ENCODE data around the gene ANO4. TPM values are rescaled to one million over a fixed set of nuclear protein-coding genes. Genes with fewer than 3 reads are reported as not detected.

Gene ANO4
- total RNA-seq, 4 donors from 2014 or later, result 0.10 TPM; not detected in 3

DNA sequence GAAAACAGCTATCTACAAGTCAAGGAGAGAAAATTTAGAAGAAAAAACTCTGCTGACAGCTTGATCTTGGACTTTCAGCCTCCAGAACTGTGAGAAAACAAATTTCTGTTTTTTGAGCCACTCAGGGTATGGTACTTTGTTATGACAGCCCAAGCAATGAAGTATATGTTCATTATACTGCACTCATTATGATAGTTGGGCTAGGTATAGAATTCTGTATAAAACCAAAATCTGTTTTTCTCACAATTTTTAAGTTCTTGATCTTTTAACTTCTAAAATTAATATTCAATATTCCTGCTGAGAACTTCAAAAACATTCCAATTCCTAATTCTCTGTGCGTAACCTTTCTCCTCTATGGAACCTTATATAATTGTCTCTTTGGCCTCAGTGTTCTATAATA lies 214.7 kb downstream of the ANO4 start:
- Histone ChIP-seq H3K27me3 (no peaks in the 10 kb centered on the region), H3K4me3 (no peak overlapping the region), H3K9me3 (no peaks in the 10 kb centered on the region), H3K27ac (no peak overlapping the region), H3K36me3 (no peaks in the 10 kb centered on the region), H3K4me1 (no peaks in the 10 kb centered on the region)
- ATAC-seq, result no peak
- in situ Hi-C loops (cut with MboI; ENCODE audit: low sequenced_read_pairs in 4 of 4) (no loop called here), intact Hi-C loops (cut with DNase I; ENCODE audit: low total_unique reads) (no loop called here)
- TF ChIP-seq, protein P1, sequence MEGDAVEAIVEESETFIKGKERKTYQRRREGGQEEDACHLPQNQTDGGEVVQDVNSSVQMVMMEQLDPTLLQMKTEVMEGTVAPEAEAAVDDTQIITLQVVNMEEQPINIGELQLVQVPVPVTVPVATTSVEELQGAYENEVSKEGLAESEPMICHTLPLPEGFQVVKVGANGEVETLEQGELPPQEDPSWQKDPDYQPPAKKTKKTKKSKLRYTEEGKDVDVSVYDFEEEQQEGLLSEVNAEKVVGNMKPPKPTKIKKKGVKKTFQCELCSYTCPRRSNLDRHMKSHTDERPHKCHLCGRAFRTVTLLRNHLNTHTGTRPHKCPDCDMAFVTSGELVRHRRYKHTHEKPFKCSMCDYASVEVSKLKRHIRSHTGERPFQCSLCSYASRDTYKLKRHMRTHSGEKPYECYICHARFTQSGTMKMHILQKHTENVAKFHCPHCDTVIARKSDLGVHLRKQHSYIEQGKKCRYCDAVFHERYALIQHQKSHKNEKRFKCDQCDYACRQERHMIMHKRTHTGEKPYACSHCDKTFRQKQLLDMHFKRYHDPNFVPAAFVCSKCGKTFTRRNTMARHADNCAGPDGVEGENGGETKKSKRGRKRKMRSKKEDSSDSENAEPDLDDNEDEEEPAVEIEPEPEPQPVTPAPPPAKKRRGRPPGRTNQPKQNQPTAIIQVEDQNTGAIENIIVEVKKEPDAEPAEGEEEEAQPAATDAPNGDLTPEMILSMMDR (IDR thresholded peaks at IDR 0.05 in 4 of 5, conservative IDR thresholded peaks at IDR 0.05 in 1 of 5), result no peak
- TF ChIP-seq POLR2A (IDR thresholded peaks at IDR 0.05), result no peak
- DNase-seq, result no peak

DNA sequence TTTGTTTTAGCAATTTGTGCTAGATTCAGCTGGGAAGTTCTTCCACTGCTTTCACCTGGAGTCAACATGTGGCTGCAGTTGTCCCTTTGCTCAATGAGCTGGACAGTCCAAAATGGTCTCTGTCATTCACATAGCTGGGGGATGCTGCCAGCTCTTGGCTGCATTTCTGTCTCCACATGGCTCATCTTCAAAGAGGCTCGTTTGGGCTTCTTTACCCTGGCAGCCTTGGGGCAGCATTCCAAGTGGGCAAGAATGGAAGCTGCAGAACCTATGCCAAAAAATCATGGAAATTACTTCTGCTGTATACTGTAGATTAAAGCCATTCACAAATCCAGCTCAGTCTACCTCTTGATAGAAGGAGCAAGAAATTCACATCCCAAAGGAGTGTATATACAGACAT lies 216.3 kb downstream of the ANO4 start:
- in situ Hi-C loops (cut with MboI; ENCODE audit: low sequenced_read_pairs in 4 of 4), result no loop called here

DNA sequence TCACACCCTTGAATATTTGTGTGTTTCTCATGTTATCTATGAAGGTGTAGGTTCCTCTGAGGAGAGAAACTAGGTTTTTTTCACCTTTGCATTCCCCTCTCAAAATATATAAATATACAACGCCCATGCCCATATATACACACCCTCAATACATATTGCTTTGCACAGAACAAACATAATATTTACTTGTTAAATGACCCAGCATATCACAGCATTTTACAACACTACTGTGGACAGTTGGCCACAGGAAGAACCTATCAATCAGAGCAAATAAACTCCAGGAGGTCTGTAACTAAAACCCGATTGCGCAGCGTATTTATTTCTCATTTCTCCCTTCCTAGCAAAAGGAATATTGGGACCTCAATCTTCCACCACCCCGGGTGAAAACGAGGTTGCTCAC lies 219.4 kb downstream of the ANO4 start:
- TF ChIP-seq POLR2A (IDR thresholded peaks at IDR 0.05), result no peak
- TF ChIP-seq, protein P1 (IDR thresholded peaks at IDR 0.05 in 4 of 5, conservative IDR thresholded peaks at IDR 0.05 in 1 of 5), result no peak
- ATAC-seq (no peak), DNase-seq (no peak)
- Histone ChIP-seq H3K36me3 (no peaks in the 10 kb centered on the region), H3K27me3 (no peaks in the 10 kb centered on the region), H3K9me3 (no peaks in the 10 kb centered on the region), H3K4me1 (no peaks in the 10 kb centered on the region), H3K4me3 (no peak overlapping the region), H3K27ac (no peak overlapping the region)
- intact Hi-C loops (cut with DNase I; ENCODE audit: low total_unique reads) (no loop called here), in situ Hi-C loops (cut with MboI; ENCODE audit: low sequenced_read_pairs in 4 of 4) (no loop called here)

More for the DNA sequence above, 216.3 kb downstream of the ANO4 start:
- no peaks in the 10 kb centered on the region for H3K27me3 ChIP-seq
- H3K27ac ChIP-seq, result no peak overlapping the region
- DNase-seq (no peak), ATAC-seq (no peak)
- intact Hi-C loops (cut with DNase I; ENCODE audit: low total_unique reads), result no loop called here
- H3K4me3 ChIP-seq, result no peak overlapping the region
- H3K9me3 ChIP-seq, result no peaks in the 10 kb centered on the region
- no peaks in the 10 kb centered on the region for H3K36me3 ChIP-seq
- H3K4me1 ChIP-seq, result no peaks in the 10 kb centered on the region
- TF ChIP-seq, protein P1 (IDR thresholded peaks at IDR 0.05 in 4 of 5, conservative IDR thresholded peaks at IDR 0.05 in 1 of 5), result no peak
- no peak for TF ChIP-seq POLR2A (IDR thresholded peaks at IDR 0.05)

DNA sequence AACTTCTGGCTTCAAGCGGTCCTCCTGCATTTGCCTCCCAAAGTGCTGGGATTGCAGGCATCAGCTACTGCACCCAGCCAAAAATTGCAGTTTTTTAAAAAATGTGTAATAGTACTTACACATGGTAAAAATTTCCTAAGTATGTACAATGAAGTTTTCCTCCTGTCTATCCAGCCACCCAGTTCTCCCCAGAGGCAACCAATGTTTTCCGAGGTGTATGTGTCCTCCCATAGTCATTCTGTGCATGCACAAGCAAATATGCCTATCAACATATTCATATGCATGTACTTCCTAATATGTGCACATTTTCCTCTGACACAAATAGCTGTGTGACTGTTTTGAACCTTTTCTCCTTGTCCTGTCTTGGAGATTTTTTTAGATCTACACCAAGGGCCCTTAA lies 220.5 kb downstream of the ANO4 start:
- no peaks in the 10 kb centered on the region for H3K27me3 ChIP-seq
- TF ChIP-seq, protein P1 (IDR thresholded peaks at IDR 0.05 in 4 of 5, conservative IDR thresholded peaks at IDR 0.05 in 1 of 5), result no peak
- TF ChIP-seq POLR2A (IDR thresholded peaks at IDR 0.05), result no peak
- H3K4me1 ChIP-seq, result no peaks in the 10 kb centered on the region
- intact Hi-C loops (cut with DNase I; ENCODE audit: low total_unique reads) (no loop called here), in situ Hi-C loops (cut with MboI; ENCODE audit: low sequenced_read_pairs in 4 of 4) (no loop called here)
- DNase-seq (no peak), ATAC-seq (no peak)
- H3K4me3 ChIP-seq, result no peak overlapping the region
- H3K27ac ChIP-seq, result no peak overlapping the region
- H3K9me3 ChIP-seq, result no peaks in the 10 kb centered on the region
- no peaks in the 10 kb centered on the region for H3K36me3 ChIP-seq

DNA sequence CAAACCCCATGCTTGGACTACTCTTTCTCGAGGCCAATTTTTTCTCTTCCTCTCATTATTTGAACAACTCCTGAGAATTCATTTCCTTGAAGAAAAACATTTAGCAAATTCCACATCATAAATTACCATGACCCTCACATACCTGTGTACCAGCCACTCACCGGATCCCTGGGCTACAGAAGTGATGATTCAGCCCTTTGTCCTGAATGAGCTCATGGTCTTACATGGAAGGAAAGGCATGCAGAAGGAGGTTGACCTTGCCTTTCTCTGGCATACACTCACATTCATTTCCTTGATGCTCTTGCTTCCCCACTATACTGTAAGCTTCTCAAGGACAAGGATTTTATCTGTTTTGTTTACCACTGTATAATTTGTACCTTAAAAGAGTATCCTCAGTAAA lies 224.0 kb downstream of the ANO4 start:
- no peaks in the 10 kb centered on the region for H3K27me3 ChIP-seq

More for the DNA sequence above, 224.0 kb downstream of the ANO4 start:
- TF ChIP-seq, protein P1 (IDR thresholded peaks at IDR 0.05 in 4 of 5, conservative IDR thresholded peaks at IDR 0.05 in 1 of 5), result no peak
- TF ChIP-seq POLR2A (IDR thresholded peaks at IDR 0.05), result no peak
- no peak overlapping the region for H3K4me3 ChIP-seq
- intact Hi-C loops (cut with DNase I; ENCODE audit: low total_unique reads), result no loop called here
- no peak for ATAC-seq
- no peak for DNase-seq
- in situ Hi-C loops (cut with MboI; ENCODE audit: low sequenced_read_pairs in 4 of 4), result no loop called here
- H3K9me3 ChIP-seq, result no peaks in the 10 kb centered on the region
- no peaks in the 10 kb centered on the region for H3K36me3 ChIP-seq
- H3K27ac ChIP-seq, result no peak overlapping the region
- H3K4me1 ChIP-seq, result no peaks in the 10 kb centered on the region

All from gastrocnemius medialis (tissue), 4 donors.